HT1080 (cell line): ENCODE measurements around the gene TRAF3IP1. TPM values are rescaled to one million over a fixed set of nuclear protein-coding genes. Genes with fewer than 3 reads are reported as not detected.
"Not testable (repeated sequence)": the region's sequence is repeated elsewhere in the genome, so short reads cannot be mapped to it uniquely, and the experiment has no call there.

ENCODE experiments used
- DNase-seq: peaks from one replicate; pipeline ENCODE4 v3.0.0-alpha.2; 2015; ENCODE audit warnings: low read depth
- total RNA-seq: library from RNA; depleted of rRNA; stranded (reverse); fragments of >200 nt; shearing (Covaris generic); gene quantifications from 2 replicates; pipeline ENCODE4 v1.2.3, GENCODE V29; 2014

TRAF3IP1 gene
- total RNA-seq, 1 experiment from 2014 or later = 7.1 TPM

- DNase-seq = no peak
Observed at GRCh38 chr2:238425505-238425978, 105.2 kb downstream of the TRAF3IP1 start.

GRCh38 chr2:238425979-238426567 is 105.8 kb downstream of the TRAF3IP1 start:
- peak; percentile 63 for DNase-seq

- DNase-seq = peak; percentile 93
Observed at GRCh38 chr2:238426568-238427434, 106.5 kb downstream of the TRAF3IP1 start, which contains the start of gene ASB1. Gene ASB1 (plus strand): TSS chr2:238426927. CDS start chr2:238427071, 144 bp downstream.

- DNase-seq = peak; percentile 27
Observed at GRCh38 chr2:238427435-238428162, 107.3 kb downstream of the TRAF3IP1 start.

GRCh38 chr2:238428866-238429265 is 108.5 kb downstream of the TRAF3IP1 start:
- no peak for DNase-seq

GRCh38 chr2:238430781-238431180 is 110.5 kb downstream of the TRAF3IP1 start:
- DNase-seq = no peak

- DNase-seq = no peak
Observed at GRCh38 chr2:238431456-238431855, 111.1 kb downstream of the TRAF3IP1 start.

- DNase-seq = no peak
Observed at GRCh38 chr2:238433300-238433915, 113.1 kb downstream of the TRAF3IP1 start.

- DNase-seq = peak; percentile 90
Observed at GRCh38 chr2:238433941-238434845, 113.9 kb downstream of the TRAF3IP1 start.

- DNase-seq = no peak
Observed at GRCh38 chr2:238434846-238435751, 114.8 kb downstream of the TRAF3IP1 start.

- DNase-seq = no peak
Observed at GRCh38 chr2:238435752-238436096, 115.4 kb downstream of the TRAF3IP1 start.

- peak; percentile 98 for DNase-seq
Observed at GRCh38 chr2:238438856-238439849, 118.8 kb downstream of the TRAF3IP1 start.

GRCh38 chr2:238439917-238440316 is 119.6 kb downstream of the TRAF3IP1 start:
- peak; percentile 24 for DNase-seq

GRCh38 chr2:238440331-238440730 is 120.0 kb downstream of the TRAF3IP1 start:
- no peak for DNase-seq

- DNase-seq = no peak
Observed at GRCh38 chr2:238440767-238441166, 120.4 kb downstream of the TRAF3IP1 start.

GRCh38 chr2:238441262-238442114 is 121.2 kb downstream of the TRAF3IP1 start:
- no peak for DNase-seq

GRCh38 chr2:238442257-238442656 is 121.9 kb downstream of the TRAF3IP1 start:
- DNase-seq = not testable (repeated sequence)
